ENCODE measurements around the gene DDX1.

DNA sequence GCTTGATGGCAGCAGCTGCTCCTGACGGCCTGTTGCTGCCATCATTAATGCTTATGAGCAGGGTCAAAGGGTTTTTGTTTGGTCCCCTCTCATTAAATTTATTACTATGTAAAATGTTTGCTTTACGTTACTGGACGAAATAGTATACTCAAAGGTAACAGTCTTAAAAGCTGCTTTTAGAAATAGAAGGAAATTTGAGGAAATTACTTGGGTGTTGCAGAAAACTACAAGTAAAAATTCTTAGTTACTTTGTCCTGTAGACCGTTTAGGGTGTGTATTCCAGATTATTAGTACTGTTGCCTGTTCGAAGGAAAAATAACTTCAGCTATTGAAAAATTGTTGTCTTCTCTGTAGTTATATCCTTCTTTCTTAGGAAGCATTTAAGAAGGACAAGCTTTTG, 27.8 kb downstream of the DDX1 start:
- TF ChIP-seq GATA3 (IDR thresholded peaks at IDR 0.05; ENCODE audit: low read depth, low read length) (no peak), GATA2 (IDR thresholded peaks at IDR 0.05; ENCODE audit: low read depth, low read length) (no peak)

All from SH-SY5Y (cell line).